GM18508 (cell line): Measurements from ENCODE around the gene UGT1A6.

Experiments
- ATAC-seq: cut with Tn5 transposase; IDR thresholded peaks from one replicate; pipeline ENCODE4 v1.9.1; 2021; ENCODE audit warnings: moderate number of reproducible peaks; ENCODE audit not compliant: insufficient read depth, unreplicated experiment

Gene UGT1A6

GRCh38 chr2:233816771-233817170 is 124.1 kb downstream of the UGT1A6 start:
- no peak for ATAC-seq

- ATAC-seq: no peak
Observed at GRCh38 chr2:233817361-233817911, 124.7 kb downstream of the UGT1A6 start.

GRCh38 chr2:233817995-233818638 is 125.4 kb downstream of the UGT1A6 start:
- ATAC-seq: no peak

DNA sequence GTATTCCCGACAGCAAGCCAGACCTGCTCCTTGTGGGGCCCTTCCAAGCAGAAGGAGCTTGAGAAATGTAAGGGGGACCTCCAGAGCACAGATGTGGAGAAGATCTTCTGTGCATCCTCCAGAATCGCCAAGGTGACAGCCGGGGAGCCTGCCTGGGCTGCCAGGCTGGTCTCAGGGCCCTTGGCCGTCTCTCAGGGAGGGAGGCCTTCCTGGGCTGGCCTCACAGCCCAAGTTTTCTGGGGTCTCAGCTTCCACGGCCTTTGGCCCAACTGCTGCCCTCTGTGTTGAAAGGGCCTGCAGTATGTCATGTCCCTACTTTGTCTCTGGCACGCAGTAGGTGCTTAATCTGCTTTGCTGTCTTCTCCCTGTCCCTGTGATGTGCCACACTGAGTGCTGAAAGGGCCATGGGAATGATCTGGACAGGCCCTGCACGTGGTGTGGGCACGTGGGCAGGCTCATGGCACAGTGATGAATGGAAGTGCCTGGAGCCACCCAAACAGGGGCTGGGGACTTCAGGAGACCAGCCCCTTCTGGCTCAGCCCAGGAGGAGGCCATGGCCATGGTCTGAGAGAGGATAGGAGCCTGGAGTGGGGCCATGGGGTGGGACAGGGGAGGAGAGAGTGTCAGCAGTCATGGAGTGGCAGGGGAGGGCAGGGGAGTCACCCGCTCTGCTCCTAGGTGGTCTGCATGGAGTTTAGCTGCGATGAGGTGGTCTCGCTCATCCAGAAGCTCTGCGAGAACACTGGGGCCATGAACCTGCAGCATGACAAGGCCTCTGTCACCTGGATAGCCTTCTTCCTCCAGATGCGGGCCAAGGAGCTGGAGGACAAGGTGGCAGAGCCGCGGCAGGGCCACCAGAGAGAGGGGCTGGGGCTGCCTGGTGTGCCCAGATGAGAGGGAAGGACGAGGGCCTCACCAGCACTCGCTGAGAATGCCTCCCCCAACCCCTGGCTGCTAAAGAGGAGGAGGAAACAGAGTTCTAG is 126.2 kb downstream of the UGT1A6 start:
- no peak for ATAC-seq

DNA sequence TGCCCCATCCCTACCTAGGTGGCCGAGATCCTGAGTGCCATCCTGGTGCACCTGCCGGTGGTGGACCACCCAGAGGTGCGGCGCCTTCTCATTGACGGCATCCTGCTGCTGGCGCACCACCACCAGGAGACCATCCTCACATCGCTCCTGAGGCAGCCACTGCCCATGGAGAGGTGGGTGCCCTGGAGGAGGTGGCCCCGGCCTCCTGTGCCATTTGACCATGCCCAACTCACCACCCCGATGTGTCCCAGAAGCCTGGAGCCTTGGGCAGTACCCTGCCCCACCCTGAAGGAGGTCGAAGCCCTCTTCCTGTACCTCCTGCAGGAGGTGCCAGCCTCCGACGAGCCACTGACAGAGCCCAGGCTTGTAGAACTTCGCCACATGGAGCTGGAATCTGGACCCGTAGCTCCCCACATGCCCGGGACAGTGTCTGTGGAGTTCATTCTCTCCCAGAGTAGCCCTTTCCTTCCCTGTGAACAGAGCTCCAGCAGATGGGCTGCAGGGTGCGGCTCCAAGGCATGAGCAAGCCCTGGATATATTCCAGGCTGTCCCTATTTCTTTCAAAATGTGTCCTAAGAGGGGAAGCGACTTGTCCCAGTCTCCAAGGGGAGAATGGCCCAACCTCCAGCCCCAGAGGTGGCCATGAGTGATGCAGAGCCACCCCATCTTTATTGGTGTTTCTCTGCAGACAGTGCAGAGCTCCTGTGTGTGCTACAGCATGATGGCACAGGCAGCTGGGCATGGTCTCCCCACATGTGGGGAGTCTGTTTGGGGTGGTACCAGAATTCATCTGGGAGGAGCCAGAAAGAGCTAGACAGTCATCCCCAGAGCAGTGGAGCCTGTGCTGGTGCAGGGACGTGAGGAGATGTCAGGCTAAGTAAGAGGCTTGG is 127.4 kb downstream of the UGT1A6 start:
- no peak for ATAC-seq

DNA sequence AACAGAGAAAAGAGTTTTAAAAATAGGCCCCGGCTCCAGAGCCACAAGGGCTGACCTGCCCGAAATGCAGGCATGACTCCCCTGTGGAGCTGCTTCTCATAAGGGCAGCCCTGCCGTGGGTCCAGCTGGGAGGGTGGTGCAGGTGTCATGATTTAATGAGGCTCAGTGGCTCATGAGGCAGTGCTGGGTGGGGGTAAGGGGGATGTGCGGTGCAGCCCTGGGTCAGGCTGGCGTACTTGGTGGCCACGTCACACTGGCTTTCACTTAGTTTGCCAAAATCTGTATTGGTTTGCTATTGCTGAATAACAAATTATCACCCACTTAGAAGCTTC is 128.1 kb downstream of the UGT1A6 start:
- ATAC-seq: no peak

DNA sequence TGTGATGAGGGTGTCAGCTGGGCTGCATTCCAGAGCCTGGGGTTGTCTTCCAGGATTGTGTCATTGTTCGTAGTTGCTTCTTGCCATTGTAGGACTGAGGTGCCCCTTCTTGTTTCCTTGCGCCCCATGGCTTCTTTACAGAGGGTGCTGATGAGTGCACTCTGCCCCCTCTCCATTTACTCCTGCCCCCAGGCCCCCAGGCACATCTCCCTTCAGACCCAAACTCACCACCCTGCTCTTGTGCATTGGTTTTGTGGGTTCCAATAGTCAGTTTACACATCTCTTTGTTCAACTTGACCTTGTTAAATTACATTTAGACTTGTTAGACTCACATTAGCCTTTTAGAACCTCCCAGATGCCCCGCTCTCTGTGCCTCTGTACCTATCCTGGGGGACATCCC is 128.5 kb downstream of the UGT1A6 start:
- ATAC-seq: no peak

GRCh38 chr2:233821709-233822100 is 129.0 kb downstream of the UGT1A6 start:
- ATAC-seq: no peak

DNA sequence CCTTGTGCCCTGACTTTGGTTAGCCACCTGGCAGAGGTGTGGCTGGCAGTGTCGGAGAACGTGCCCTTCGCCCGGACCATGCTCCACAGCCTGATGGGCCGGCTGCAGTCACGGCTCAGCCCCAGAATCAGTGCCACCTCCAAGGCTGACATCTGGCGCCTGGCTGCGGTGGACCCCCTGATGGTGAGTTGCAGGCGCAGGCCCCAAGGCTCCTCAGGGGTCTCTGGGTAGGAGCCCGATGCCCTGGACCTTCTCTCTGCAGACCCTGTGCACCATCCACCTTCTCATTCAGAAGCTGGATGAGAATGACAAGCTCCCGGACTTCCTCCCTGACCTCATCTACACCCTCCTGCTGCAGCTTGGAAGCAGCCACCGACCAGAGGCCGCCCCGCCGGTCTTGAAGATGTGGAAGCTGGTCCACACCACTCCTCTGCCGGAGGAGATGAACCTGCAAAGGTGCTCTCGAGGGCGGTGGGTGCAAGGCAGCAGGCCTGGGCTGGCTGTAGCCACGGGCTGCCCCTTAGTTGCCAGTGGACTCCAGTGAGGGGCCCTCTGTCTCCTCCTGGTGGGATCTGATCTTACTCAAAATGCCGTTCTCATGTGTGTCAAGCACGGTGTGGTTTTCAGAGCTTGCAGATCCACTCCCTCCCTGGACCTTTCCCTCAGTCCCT is 129.5 kb downstream of the UGT1A6 start:
- no peak for ATAC-seq
